ENCODE data around the gene RAB12.

The RAB12 gene

GRCh38 chr18:8611916-8612576, 2.8 kb downstream of the RAB12 start:
- in situ Hi-C loops (cut with MboI; ENCODE audit: low pct_unique_long_range_greater_than_20kb, low sequenced_read_pairs, unreplicated experiment), result no loop called here
- no peak for DNase-seq (ENCODE audit: low spot score)
- no peak for TF ChIP-seq CTCF (IDR thresholded peaks at IDR 0.05; ENCODE audit: extremely low read depth, insufficient read depth, missing control alignments)

GRCh38 chr18:8614875-8615274, 5.6 kb downstream of the RAB12 start:
- in situ Hi-C loops (cut with MboI; ENCODE audit: low pct_unique_long_range_greater_than_20kb, low sequenced_read_pairs, unreplicated experiment), result no loop called here
- no peak for DNase-seq (ENCODE audit: low spot score)
- TF ChIP-seq CTCF (IDR thresholded peaks at IDR 0.05; ENCODE audit: extremely low read depth, insufficient read depth, missing control alignments), result no peak

GRCh38 chr18:8615397-8616027, 6.3 kb downstream of the RAB12 start:
- no peak for DNase-seq (ENCODE audit: low spot score)
- in situ Hi-C loops (cut with MboI; ENCODE audit: low pct_unique_long_range_greater_than_20kb, low sequenced_read_pairs, unreplicated experiment), result no loop called here

GRCh38 chr18:8616028-8616401, 6.8 kb downstream of the RAB12 start:
- no peak for DNase-seq (ENCODE audit: low spot score)
- TF ChIP-seq CTCF (IDR thresholded peaks at IDR 0.05; ENCODE audit: extremely low read depth, insufficient read depth, missing control alignments), result no peak
- in situ Hi-C loops (cut with MboI; ENCODE audit: low pct_unique_long_range_greater_than_20kb, low sequenced_read_pairs, unreplicated experiment), result no loop called here

More at GRCh38 chr18:8615397-8616027, 6.3 kb downstream of the RAB12 start:
- no peak for TF ChIP-seq CTCF (IDR thresholded peaks at IDR 0.05; ENCODE audit: extremely low read depth, insufficient read depth, missing control alignments)

- no peak for TF ChIP-seq CTCF (IDR thresholded peaks at IDR 0.05; ENCODE audit: extremely low read depth, insufficient read depth, missing control alignments)
- DNase-seq (ENCODE audit: low spot score), result no peak
- in situ Hi-C loops (cut with MboI; ENCODE audit: low pct_unique_long_range_greater_than_20kb, low sequenced_read_pairs, unreplicated experiment), result no loop called here
Observed at GRCh38 chr18:8617907-8618306, 8.7 kb downstream of the RAB12 start.

GRCh38 chr18:8619041-8619440, 9.8 kb downstream of the RAB12 start:
- DNase-seq (ENCODE audit: low spot score), result no peak
- TF ChIP-seq CTCF (IDR thresholded peaks at IDR 0.05; ENCODE audit: extremely low read depth, insufficient read depth, missing control alignments), result no peak
- in situ Hi-C loops (cut with MboI; ENCODE audit: low pct_unique_long_range_greater_than_20kb, low sequenced_read_pairs, unreplicated experiment), result no loop called here
